HFF-Myc (cell line): ENCODE data around the gene C19orf47.
"Not testable (repeated sequence)": the region's sequence is repeated elsewhere in the genome, so short reads cannot be mapped to it uniquely, and the experiment has no call there.

Source experiments
- DNase-seq: peaks from one replicate; pipeline ENCODE4 v3.0.0-alpha.2; 2011; ENCODE audit warnings: low read depth; ENCODE audit errors: extremely low read depth
- H3K4me3 ChIP-seq: replicated peaks from 2 replicates; pipeline ENCODE4 v1.5.1; 2011; ENCODE audit warnings: low read depth, mild to moderate bottlenecking, control low read depth, low read length
- TF ChIP-seq, protein P1 (sequence below): IDR thresholded peaks from 2 replicates; pipeline ENCODE4 v1.5.1; 2012; ENCODE audit warnings: mild to moderate bottlenecking, low read depth, low read length, control low read depth; ENCODE audit errors: missing control alignments

Gene C19orf47

DNA sequence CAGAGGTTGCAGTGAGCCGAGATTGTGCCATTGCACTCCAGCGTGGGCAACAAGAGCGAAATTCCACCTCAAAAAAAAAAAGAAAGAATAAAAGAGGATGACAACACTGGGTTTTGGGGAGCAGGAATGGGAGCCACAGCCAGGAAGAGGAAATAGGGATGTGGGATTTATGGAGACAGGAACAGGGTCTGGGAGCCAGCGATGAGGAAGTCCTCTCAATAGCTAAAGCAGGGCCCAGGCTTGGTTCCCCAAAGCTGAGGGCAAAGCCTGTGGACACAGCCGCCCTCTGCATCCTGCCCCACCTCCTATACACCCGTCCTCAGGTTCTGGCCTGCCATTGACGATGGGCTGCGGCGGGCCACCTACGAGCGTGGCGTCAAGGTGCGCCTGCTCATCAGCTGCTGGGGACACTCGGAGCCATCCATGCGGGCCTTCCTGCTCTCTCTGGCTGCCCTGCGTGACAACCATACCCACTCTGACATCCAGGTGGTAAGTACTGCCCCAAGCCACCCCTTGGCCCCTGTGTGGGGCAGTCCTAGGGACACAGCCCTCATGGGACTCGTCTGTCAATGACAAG lies 28.2 kb upstream of the C19orf47 start:
- TF ChIP-seq, protein P1, sequence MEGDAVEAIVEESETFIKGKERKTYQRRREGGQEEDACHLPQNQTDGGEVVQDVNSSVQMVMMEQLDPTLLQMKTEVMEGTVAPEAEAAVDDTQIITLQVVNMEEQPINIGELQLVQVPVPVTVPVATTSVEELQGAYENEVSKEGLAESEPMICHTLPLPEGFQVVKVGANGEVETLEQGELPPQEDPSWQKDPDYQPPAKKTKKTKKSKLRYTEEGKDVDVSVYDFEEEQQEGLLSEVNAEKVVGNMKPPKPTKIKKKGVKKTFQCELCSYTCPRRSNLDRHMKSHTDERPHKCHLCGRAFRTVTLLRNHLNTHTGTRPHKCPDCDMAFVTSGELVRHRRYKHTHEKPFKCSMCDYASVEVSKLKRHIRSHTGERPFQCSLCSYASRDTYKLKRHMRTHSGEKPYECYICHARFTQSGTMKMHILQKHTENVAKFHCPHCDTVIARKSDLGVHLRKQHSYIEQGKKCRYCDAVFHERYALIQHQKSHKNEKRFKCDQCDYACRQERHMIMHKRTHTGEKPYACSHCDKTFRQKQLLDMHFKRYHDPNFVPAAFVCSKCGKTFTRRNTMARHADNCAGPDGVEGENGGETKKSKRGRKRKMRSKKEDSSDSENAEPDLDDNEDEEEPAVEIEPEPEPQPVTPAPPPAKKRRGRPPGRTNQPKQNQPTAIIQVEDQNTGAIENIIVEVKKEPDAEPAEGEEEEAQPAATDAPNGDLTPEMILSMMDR = no peak
- H3K4me3 ChIP-seq = no peak overlapping the region
- DNase-seq = no peak

DNA sequence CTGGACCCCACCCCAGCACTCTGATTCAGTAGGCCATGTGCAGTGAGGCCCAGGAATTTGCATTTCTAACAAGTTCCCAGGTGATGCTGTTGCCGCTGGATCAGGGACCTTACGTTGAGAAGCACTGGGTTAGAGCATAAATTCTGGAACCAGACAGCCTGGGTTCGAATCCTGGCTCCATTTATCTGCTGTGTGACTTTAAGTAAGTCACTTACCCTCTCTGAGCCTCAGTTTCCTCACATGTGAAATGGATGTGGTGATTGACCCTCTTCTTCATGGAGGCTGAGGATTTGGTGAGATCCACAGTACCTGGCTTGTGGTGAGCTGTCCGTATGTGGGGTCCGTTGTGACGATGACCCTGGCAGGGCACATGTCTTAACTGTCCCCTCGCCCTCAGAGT lies 25.9 kb upstream of the C19orf47 start:
- no peak overlapping the region for H3K4me3 ChIP-seq
- TF ChIP-seq, protein P1 = no peak
- no peak for DNase-seq

DNA sequence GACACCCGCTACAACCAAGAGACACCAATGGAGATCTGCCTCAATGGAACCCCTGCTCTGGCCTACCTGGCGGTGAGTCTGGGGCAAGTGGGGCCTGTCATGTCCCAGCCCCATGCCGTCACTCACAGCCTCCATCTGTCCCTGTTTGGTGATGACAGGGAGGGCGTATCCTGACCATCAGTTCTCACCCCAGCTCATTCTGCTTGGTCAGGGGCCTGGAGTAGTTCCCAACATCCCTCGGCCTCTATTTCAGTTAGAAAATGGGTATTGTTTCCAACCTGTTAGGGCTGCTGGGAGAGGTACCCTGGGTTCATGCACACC lies 23.6 kb upstream of the C19orf47 start:
- no peak overlapping the region for H3K4me3 ChIP-seq
- TF ChIP-seq, protein P1 = no peak
- no peak for DNase-seq

DNA sequence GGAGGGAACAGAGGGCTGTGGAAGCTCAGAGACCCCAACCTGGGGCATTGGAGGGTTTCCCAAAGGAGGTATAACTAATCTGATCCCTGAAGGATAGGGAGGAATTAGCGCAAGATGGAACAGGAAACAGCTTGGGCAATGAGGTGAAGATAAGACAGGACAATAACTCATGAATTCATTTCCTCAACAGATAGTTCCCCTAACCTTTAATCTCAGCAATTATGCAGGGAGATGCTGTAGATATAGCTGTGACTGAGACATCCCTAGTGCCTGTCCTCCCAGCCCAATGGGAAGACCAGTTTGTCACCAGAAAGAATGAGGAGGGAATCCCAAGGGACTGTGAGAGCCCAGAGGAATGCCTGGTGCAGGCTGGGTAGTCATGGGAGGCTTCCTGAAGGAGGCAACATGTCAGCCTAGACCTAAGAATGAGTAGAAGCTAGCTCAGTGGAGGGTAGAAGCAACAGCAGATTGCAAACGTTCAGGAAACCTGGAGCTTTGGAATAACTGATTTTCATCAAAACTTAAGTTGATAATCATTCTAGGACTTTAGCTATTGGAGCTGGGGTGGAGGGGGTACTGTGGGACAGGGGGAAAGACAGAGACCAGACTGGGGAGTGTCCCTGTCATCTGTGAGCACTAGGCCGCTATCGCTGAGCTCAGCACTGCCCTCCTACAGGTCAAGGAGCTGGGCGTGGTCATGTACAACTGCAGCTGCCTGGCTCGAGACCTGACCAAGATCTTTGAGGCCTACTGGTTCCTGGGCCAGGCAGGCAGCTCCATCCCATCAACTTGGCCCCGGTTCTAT lies 23.0 kb upstream of the C19orf47 start:
- no peak overlapping the region for H3K4me3 ChIP-seq
- TF ChIP-seq, protein P1 = no peak
- DNase-seq = no peak

DNA sequence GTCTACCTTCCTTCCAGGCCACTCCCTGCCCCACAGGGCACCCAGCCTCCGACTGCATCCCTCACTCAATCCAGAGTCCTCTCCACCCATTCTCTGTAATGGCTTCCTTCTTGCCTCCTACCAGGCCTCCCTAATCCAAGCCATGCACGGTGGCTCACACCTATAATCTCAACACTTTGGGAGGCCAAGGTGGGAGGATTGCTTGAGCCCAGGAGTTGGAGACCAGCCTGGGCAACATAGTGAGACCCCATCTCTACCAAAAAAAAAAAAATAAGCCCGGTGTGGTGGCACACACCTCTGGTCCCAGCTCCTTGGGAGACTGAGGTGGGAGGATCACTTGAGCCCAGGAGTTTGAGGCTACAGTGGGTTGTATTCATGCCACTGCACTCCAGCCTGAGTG lies 22.1 kb upstream of the C19orf47 start:
- not testable (repeated sequence) for DNase-seq, H3K4me3 ChIP-seq

DNA sequence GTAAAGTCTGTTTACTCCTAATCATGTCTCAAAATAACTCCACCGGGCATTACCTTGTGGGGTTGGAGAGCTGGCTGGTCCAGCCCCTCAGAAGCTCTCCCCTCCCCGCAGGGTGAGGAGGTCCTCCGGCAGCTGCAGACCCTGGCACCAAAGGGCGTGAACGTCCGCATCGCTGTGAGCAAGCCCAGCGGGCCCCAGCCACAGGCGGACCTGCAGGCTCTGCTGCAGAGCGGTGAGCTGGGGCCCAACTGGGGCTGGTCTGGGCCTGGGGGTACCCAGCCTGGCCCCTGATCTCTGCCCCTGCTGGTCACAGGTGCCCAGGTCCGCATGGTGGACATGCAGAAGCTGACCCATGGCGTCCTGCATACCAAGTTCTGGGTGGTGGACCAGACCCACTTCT lies 21.6 kb upstream of the C19orf47 start:
- H3K4me3 ChIP-seq = no peak overlapping the region
- DNase-seq = no peak
- TF ChIP-seq, protein P1 = no peak

DNA sequence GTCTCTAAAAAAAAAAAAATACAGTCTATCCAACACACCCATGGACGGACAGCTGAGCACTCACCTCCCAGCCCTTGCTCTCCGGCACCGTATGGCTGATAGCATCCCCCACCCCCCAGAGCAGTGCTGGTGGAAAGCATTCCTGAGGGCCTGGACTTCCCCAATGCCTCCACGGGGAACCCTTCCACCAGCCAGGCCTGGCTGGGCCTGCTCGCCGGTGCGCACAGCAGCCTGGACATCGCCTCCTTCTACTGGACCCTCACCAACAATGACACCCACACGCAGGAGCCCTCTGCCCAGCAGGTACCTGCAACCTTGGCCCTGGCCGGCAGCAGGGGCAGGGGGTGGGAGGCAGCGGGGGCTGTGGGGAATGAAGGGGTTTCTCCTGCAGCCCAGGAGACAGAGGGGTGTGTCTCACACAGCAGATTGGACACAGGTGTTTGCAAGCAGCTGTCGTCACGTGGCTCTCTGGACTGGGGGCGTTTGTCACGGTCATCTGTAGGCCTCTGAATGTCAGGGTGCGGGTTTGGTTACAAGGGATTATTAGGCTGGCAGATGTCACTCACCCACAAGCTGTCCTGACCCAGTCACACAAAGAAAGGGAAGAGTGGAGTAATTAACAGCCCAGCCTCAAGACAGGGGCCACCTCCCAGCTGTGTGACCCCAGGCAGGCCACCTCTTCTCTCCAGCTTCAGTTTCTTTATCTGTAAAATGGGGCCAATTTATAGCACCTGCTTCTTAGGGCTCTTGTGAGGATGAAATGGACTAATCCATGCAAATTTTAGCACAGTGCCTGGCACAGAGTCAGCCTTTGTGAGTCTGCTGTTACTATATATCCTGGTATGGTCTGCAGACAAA lies 19.6 kb upstream of the C19orf47 start:
- TF ChIP-seq, protein P1 = no peak
- H3K4me3 ChIP-seq = no peak overlapping the region
- no peak for DNase-seq
